Measurements from ENCODE around the gene TSPAN18.

- no peak for TF ChIP-seq CTCF (IDR thresholded peaks at IDR 0.05)
- no peak for TF ChIP-seq POLR2A (IDR thresholded peaks at IDR 0.05)
Observed at GRCh38 chr11:44969651-44970252, 243.0 kb downstream of the TSPAN18 start.

All from thyroid gland (tissue), 4 donors.